SJSA1 (cell line): ENCODE results near the gene NEO1. TPM values are rescaled to one million over a fixed set of nuclear protein-coding genes. Genes with fewer than 3 reads are reported as not detected.

Source experiments
- DNase-seq, 2 experiments: peaks; one replicate each; pipeline ENCODE4 v3.0.0-alpha.2; 2015 to 2020; ENCODE audit warnings: low spot score in 2 of 2, low read depth in 1 of 2
- H3K27ac ChIP-seq: fragments of 250-450 bp; sonication (Bioruptor Pico); 2 replicates; pipeline ENCODE4 v1.5.1; 2020; ENCODE audit warnings: mild to moderate bottlenecking, moderate library complexity
- H3K27me3 ChIP-seq: fragments of 250-450 bp; sonication (Bioruptor Pico); replicated peaks from 2 replicates; pipeline ENCODE4 v1.5.1; 2020; ENCODE audit warnings: mild to moderate bottlenecking, moderate library complexity
- H3K36me3 ChIP-seq: fragments of 250-450 bp; sonication (Bioruptor Pico); 2 replicates; pipeline ENCODE4 v1.5.1; 2020; ENCODE audit warnings: mild to moderate bottlenecking
- H3K4me1 ChIP-seq: fragments of 250-450 bp; sonication (Bioruptor Pico); replicated peaks from 2 replicates; pipeline ENCODE4 v1.6.1; 2021; ENCODE audit warnings: mild to moderate bottlenecking
- H3K4me3 ChIP-seq: fragments of 250-450 bp; sonication (Bioruptor Pico); 2 replicates; pipeline ENCODE4 v1.5.1; 2020; ENCODE audit warnings: mild to moderate bottlenecking
- H3K9me3 ChIP-seq: fragments of 250-450 bp; sonication (Bioruptor Pico); replicated peaks from 2 replicates; pipeline ENCODE4 v1.5.1; 2020; ENCODE audit warnings: mild to moderate bottlenecking
- total RNA-seq: library from RNA; depleted of rRNA; stranded (reverse); fragments of >200 nt; shearing (Covaris generic); gene quantifications from 2 replicates; pipeline ENCODE4 v1.2.3, GENCODE V29; 2014

The NEO1 gene
- total RNA-seq, 1 experiment from 2014 or later: 28.3 TPM

DNA sequence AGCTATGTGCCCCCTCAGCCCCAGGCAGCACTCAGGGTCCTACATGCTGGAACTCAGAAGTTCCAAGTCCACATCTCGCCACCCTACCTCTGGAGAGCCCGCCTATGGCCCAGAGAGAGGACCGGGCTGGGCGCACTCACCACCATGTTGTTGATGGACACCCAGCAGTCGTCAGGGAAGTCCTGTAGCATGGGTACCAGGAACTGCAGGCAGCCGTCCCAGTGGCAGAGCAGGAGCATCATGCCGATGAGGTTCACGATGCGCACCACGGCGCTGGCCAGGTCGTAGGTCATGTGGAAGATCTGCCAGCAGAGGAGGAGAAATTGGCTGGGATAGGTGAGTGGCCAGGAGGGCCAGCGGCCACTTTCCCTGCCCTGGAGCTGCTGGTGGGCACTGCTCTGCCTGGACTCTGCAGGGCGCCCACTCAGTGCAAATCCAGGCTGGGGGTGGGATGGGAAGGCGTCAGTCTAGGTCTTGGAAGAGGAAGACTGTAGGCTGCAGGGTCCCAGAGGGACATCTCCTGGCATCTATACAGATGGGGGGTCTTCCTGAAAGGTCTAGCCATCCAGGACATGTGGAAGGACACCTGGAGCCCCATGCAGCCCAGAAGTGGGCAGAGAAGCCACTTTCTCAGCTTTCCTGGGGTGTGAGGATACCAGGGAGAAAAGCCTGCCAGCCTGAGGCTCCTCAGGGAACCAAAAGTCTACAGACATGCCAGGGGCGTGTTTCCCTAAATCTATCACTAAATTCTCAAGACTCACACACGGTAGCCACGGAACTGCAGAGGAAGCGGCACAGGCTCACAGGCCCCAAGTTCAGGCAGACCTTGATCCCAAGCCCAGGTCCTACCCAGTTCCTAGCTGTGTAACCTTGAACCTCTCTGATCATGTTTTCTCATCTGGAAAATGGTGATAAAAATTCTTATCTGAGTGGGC lies 280.0 kb downstream of the NEO1 start:
- no peak overlapping the region for H3K27ac ChIP-seq
- 0 out of 2 replicates have a peak, but pooled peaks cover 3% of the 10 kb centered on the region for H3K27me3 ChIP-seq
- H3K4me3 ChIP-seq: no peak overlapping the region
- H3K36me3 ChIP-seq: no peaks in the 10 kb centered on the region
- H3K4me1 ChIP-seq: no peaks in the 10 kb centered on the region
- no peaks in the 10 kb centered on the region for H3K9me3 ChIP-seq
- DNase-seq: no peak

DNA sequence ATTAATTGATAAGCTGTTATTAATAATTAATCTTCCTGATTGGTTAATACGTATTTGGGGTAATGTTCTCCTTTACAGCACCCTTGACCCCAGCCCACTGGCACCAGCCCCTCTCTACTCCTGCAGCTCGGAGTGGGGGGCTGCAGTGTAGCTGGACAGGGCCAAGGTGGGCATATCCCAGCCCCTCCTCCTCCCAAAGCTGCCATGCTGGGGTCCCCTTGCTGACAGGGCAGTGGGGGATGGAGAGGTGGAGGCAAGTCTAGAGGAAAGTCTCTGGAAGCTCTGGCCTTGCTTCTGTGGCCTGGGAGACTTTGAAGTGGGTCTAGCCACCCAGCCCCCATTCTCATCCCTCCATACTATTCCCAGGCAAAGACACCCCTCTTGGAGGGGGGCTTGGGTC lies 280.7 kb downstream of the NEO1 start:
- no peak overlapping the region for H3K4me3 ChIP-seq
- no peaks in the 10 kb centered on the region for H3K4me1 ChIP-seq
- H3K27me3 ChIP-seq: 0 out of 2 replicates have a peak, but pooled peaks cover 3% of the 10 kb centered on the region
- no peak overlapping the region for H3K27ac ChIP-seq
- DNase-seq: no peak
- H3K36me3 ChIP-seq: no peaks in the 10 kb centered on the region
- no peaks in the 10 kb centered on the region for H3K9me3 ChIP-seq

DNA sequence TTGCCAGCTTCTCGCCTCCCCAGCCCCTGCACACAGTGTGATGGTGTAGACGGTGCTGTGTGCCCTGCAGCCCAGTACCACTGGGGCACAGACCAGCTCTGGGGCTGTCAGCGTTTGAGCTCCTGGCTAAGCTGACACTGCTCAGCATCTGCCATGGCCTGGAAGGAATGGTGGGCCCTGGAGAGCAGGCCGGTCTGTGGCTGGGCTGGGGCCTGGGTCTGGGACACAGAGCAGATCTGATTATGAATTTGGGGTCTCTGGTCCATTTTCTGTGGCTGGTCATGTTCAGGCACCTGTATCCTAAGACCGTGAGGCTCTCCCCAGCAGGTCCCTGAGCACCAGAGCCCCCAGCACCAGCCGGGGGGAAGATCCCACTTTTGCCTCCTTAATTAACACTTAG lies 281.8 kb downstream of the NEO1 start:
- 0 out of 2 replicates have a peak, but pooled peaks cover 3% of the 10 kb centered on the region for H3K27me3 ChIP-seq
- H3K4me3 ChIP-seq: no peak overlapping the region
- DNase-seq: no peak
- no peak overlapping the region for H3K27ac ChIP-seq
- H3K9me3 ChIP-seq: no peaks in the 10 kb centered on the region
- no peaks in the 10 kb centered on the region for H3K36me3 ChIP-seq
- H3K4me1 ChIP-seq: no peaks in the 10 kb centered on the region

DNA sequence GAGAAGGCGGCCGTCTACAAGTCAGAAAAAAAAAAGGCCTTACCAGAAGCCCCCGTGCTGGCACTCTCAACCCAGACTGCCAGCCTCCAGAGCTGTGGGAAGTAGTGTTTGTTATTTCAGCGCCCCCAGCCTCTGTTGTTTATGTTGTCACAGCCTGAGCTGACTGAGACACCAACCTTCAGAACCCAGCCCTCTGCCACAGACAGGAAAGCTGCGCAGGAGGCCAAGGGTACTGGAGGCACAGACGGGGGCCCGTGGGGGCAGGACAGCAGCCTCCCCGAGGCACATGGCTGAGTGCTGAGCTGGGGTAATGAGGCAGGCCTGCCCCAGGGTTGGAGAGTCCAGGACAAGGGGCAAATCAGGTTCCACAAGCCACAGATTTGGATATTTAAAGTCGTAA lies 282.8 kb downstream of the NEO1 start:
- Histone ChIP-seq H3K4me1 (no peaks in the 10 kb centered on the region), H3K36me3 (no peaks in the 10 kb centered on the region), H3K9me3 (no peaks in the 10 kb centered on the region), H3K4me3 (no peak overlapping the region), H3K27ac (no peak overlapping the region), H3K27me3 (0 out of 2 replicates have a peak, but pooled peaks cover 3% of the 10 kb centered on the region)
- no peak for DNase-seq

DNA sequence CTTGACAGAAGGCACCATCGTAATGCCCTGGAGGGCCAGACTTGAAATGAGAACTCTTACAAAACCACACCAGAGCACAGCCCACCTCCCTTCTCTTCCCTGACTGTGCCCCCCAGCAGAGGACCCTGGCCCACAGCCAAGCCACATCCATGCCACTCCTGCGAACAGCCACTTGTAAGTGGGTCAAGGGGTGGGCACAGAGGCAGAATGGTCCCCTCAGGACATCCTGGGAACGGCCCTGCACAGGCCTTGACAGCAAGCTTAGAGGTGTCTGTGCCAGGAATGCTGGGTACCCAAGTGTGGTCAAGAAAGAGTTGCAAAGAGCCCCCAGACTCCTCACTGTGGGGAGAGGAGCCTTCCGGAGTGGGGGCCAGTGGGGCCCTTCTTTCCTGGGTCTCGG lies 283.2 kb downstream of the NEO1 start:
- no peak for DNase-seq
- Histone ChIP-seq H3K27me3 (0 out of 2 replicates have a peak, but pooled peaks cover 3% of the 10 kb centered on the region), H3K4me3 (no peak overlapping the region)

DNA sequence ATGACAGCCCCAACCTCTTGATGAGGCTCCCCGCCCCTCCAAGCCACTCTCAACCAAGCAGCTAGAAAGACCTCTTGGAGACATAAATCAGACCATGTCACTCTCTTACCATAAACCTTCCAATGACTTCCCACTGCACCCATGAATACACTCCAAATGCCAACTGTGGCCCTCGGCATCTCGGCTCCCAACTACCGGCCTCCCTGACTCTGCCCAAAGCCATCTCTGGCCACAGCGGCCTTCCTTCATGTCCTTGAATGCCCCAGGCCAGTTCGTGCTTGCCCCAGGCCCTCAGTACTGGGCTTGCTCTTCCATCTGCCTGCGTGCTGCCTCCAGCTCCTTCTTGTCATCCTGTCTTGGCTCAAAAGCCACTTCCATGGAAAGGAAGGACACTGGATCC lies 284.5 kb downstream of the NEO1 start:
- 0 out of 2 replicates have a peak, but pooled peaks cover 3% of the 10 kb centered on the region for H3K27me3 ChIP-seq

More for the DNA sequence above, 283.2 kb downstream of the NEO1 start:
- Histone ChIP-seq H3K27ac (no peak overlapping the region), H3K36me3 (no peaks in the 10 kb centered on the region), H3K9me3 (no peaks in the 10 kb centered on the region), H3K4me1 (no peaks in the 10 kb centered on the region)

DNA sequence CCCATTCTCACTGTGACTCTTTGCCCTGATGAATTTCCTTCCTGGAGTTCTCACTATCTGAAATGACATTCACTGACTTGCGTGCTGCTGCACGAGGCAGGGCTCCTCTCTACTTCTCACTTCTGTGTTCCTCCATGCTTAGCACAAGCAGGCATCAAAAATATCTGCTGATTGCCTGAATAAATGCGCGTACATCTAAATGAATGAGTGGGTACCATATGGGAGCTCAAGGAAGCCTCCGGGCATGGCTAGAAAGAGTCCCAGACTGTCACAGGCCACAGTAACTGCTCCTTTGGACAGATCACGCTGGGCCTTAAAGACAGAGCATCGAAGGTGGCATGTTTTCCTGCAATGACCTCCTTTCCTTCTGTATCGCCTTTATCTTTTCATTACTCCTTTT lies 284.9 kb downstream of the NEO1 start:
- Histone ChIP-seq H3K27ac (no peak overlapping the region), H3K9me3 (no peaks in the 10 kb centered on the region), H3K4me3 (no peak overlapping the region), H3K27me3 (0 out of 2 replicates have a peak, but pooled peaks cover 3% of the 10 kb centered on the region), H3K4me1 (no peaks in the 10 kb centered on the region), H3K36me3 (no peaks in the 10 kb centered on the region)
- DNase-seq: no peak

More for the DNA sequence above, 284.5 kb downstream of the NEO1 start:
- H3K4me1 ChIP-seq: no peaks in the 10 kb centered on the region
- no peak overlapping the region for H3K4me3 ChIP-seq
- no peaks in the 10 kb centered on the region for H3K36me3 ChIP-seq
- DNase-seq: no peak
- H3K27ac ChIP-seq: no peak overlapping the region
- no peaks in the 10 kb centered on the region for H3K9me3 ChIP-seq

DNA sequence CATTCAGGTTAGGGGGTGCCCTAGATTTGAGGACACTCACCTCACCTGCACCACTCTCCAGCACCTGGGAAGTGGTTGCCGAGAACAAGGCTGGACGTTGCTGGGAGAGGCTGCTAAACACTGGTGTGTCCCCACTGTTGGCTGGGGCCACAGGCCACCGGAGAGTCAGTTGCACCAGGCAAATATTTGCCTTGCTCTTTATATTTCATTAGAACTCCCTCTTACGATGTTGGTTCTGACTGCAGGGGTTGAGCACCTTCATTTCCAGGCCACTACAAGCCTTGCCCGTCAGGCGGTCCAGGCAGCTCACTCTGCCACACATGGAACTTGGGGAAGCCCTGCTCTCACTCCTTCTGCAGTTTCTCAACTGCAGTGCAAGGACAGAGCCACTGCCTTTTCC lies 285.8 kb downstream of the NEO1 start:
- H3K36me3 ChIP-seq: no peaks in the 10 kb centered on the region
- no peaks in the 10 kb centered on the region for H3K4me1 ChIP-seq

DNA sequence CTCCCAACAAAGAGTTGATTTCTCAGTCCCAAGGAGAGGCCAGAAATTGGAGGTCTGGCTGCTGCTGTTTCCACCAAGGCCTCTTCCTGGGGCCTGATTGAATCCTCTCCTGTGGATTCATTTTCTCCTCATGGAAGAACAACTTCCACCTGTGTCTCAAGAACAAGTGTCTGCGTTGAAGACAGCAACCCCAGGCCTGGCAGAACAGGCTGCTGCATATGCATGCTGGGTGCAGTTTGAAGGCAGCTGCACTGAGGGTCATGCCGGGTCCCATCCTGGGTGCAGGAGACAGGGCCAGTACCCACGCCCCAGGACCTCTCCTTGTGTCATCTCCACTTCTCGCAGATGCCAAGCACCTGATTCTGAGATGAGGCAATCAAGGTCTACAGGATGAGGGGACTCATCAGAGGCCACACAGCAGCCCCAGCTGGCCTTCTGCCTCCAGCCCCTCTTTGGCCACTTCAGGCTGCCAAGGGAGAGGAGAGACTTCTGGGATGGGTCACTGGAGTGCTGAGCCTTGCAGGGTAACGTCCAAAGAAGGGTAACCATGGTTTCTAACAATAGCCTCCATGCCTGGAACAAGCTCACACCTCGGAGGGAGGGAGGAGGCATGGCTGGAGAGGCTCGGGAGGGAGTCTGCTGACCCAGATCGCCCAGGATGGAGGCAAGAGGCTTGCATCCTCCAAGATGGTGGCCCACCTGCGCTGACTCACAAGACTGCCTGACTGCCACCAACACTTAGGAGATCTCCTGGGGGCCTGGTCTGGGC lies 286.5 kb downstream of the NEO1 start:
- Histone ChIP-seq H3K4me3 (no peak overlapping the region), H3K4me1 (no peaks in the 10 kb centered on the region), H3K27ac (no peak overlapping the region), H3K27me3 (0 out of 2 replicates have a peak, but pooled peaks cover 3% of the 10 kb centered on the region), H3K36me3 (no peaks in the 10 kb centered on the region), H3K9me3 (no peaks in the 10 kb centered on the region)
- no peak for DNase-seq

More for the DNA sequence above, 285.8 kb downstream of the NEO1 start:
- no peak overlapping the region for H3K4me3 ChIP-seq
- no peaks in the 10 kb centered on the region for H3K9me3 ChIP-seq
- DNase-seq: no peak
- no peak overlapping the region for H3K27ac ChIP-seq
- 0 out of 2 replicates have a peak, but pooled peaks cover 3% of the 10 kb centered on the region for H3K27me3 ChIP-seq

DNA sequence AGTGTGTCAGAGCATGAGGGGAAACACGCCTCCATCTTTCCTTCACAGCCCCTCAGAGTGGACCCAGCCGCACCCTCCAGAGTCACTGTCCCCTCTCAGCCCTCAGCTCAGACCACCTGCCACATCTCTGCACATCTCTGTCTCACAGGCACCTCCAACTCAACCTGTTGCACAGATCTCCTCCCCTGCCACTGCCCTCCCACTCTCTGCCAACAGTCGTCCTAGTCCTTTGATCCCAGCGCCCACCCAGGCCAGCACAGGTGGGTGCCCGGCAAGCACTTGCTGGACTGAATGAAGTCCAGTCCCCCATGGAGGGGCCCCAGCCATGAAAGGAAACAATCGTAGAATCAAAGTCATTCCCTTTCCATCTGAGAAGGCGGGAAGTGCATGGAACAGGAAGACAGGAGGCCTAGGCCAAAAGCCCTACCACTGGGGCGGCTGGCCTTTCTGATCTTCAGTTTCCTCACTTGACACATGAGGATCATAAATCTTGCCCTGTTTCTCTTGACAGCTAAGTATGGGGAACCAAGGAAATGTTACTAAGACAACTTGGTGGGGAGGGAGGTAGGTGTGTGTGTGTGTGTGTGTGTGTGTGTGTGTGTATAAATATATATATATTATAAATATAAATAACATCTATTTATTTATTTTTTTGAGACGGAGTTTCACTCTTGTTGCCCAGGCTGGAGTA lies 288.4 kb downstream of the NEO1 start:
- Histone ChIP-seq H3K4me3 (no peak overlapping the region), H3K9me3 (no peaks in the 10 kb centered on the region), H3K27ac (no peak overlapping the region), H3K36me3 (no peaks in the 10 kb centered on the region), H3K27me3 (0 out of 2 replicates have a peak, but pooled peaks cover 3% of the 10 kb centered on the region), H3K4me1 (no peaks in the 10 kb centered on the region)
- DNase-seq: no peak

DNA sequence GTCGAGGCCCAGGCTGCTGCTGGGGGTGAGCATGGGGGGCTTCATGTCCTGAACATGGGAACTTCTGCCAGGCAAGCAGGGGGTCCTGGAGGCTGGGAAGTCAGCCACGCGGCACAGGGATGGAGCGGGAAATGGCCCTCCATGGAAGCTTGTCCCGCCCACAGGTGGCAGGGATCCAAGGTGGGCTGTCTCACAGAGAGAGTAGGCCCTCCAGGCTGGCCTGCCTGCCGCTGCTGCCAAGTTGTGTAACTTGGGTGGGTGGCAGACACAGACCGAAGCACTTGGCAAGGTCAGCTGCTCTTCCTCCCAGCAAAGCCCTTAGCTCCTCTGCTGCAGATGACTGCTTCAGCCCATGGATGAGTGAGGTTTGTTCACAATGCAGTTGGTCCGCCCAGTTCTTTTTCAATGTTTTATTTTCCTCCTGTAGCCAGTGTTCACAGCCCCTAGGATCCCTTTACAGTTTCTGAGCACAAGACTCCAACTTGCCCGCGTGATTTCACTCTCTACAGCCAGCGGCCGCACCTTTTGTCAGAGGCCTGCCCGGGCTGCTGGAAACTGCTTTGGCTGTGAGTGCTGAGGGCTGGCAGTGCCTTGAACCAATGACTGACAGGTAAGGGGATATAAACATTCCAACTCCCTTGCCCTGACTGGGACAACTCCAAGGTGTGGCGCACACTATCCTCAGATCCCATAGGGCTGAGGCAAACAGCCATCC lies 289.8 kb downstream of the NEO1 start:
- DNase-seq: no peak
- no peaks in the 10 kb centered on the region for H3K36me3 ChIP-seq
- H3K4me3 ChIP-seq: no peak overlapping the region
- 0 out of 2 replicates have a peak, but pooled peaks cover 3% of the 10 kb centered on the region for H3K27me3 ChIP-seq
- no peak overlapping the region for H3K27ac ChIP-seq
- H3K9me3 ChIP-seq: no peaks in the 10 kb centered on the region
- no peaks in the 10 kb centered on the region for H3K4me1 ChIP-seq

DNA sequence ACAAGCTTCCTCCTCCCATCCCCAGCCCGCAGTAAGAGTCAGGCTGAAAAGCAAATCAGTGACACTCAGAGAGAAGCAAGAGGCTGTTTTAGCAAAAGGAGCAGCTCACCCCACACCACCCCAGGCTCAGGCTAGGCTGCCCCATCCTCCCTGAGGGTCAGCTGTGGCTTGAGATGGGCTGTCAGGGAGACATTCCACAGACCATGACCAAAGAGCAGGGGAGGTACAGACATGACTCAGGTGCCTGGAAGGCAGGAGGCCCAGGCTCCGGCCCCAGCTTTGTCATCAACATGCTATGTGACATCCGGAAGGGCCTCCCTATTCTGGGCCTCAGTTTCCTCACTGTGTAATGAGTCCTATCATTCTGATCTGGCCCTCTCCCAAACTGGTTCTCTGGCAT lies 291.8 kb downstream of the NEO1 start:
- DNase-seq: no peak
- Histone ChIP-seq H3K4me3 (no peak overlapping the region), H3K36me3 (no peaks in the 10 kb centered on the region), H3K4me1 (no peaks in the 10 kb centered on the region), H3K27me3 (0 out of 2 replicates have a peak, but pooled peaks cover 3% of the 10 kb centered on the region), H3K9me3 (no peaks in the 10 kb centered on the region), H3K27ac (no peak overlapping the region)

DNA sequence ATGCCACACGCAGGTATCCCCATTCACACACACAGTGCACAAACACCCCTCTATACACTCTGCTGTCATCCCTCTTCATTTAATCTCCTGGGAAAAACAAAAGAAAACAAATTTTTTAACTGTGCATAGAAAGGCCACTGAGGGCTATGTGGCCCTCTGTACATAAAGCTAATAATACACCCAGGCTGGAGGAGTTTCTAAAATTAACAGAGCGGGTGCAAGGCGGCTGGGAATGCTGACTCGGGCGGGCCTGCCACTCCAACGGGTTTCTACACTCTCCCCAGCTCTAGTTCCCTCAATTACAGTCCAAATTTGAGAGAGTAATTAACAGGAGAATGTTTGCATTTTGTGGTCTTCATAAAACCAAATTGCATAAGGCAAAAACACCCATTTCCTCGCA lies 293.4 kb downstream of the NEO1 start:
- Histone ChIP-seq H3K27ac (no peak overlapping the region), H3K9me3 (no peaks in the 10 kb centered on the region), H3K4me1 (no peaks in the 10 kb centered on the region), H3K27me3 (0 out of 2 replicates have a peak, but pooled peaks cover 3% of the 10 kb centered on the region), H3K36me3 (no peaks in the 10 kb centered on the region), H3K4me3 (no peak overlapping the region)
- no peak for DNase-seq
